ENCODE measurements around the gene ADM5.

Gene ADM5

GRCh38 chr19:49645592-49645991 lies 43.8 kb upstream of the ADM5 start:
- TF ChIP-seq CTCF (IDR thresholded peaks at IDR 0.05; ENCODE audit: low read depth, low read length, missing control alignments) = no peak
- DNase-seq (ENCODE audit: extremely low read depth, low read depth) = no peak
- H3K4me3 ChIP-seq (replicated peaks; ENCODE audit: low read depth, low read length) = no peak overlapping the region

GRCh38 chr19:49645995-49646394 lies 43.4 kb upstream of the ADM5 start:
- no peak for DNase-seq (ENCODE audit: extremely low read depth, low read depth)
- H3K4me3 ChIP-seq (replicated peaks; ENCODE audit: low read depth, low read length) = no peak overlapping the region
- TF ChIP-seq CTCF (IDR thresholded peaks at IDR 0.05; ENCODE audit: low read depth, low read length, missing control alignments) = no peak

GRCh38 chr19:49646586-49646985 lies 42.8 kb upstream of the ADM5 start:
- no peak for DNase-seq (ENCODE audit: extremely low read depth, low read depth)
- no peak for TF ChIP-seq CTCF (IDR thresholded peaks at IDR 0.05; ENCODE audit: low read depth, low read length, missing control alignments)
- H3K4me3 ChIP-seq (replicated peaks; ENCODE audit: low read depth, low read length) = no peak overlapping the region

DNA sequence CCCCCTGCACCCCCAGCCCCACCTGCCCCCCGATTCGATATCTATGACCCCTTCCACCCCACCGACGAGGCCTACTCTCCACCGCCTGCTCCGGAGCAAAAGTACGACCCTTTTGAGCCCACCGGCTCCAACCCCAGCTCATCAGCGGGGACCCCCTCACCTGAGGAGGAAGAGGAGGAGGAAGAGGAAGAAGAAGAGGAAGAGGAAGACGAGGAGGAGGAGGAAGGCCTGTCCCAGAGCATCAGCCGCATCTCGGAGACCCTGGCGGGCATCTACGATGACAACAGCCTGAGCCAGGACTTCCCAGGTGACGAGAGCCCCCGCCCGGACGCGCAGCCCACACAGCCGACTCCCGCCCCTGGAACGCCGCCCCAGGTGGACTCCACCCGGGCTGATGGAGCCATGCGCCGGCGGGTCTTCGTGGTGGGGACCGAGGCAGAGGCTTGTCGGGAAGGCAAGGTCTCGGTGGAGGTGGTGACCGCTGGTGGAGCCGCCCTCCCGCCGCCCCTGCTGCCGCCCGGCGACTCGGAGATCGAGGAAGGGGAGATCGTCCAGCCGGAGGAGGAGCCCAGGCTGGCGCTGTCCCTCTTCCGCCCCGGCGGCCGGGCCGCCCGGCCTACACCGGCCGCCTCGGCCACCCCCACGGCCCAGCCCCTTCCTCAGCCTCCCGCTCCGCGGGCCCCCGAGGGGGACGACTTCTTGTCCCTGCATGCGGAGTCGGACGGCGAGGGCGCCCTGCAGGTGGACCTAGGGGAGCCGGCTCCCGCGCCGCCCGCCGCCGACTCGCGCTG lies 38.2 kb upstream of the ADM5 start:
- DNase-seq (ENCODE audit: extremely low read depth, low read depth) = no peak
- no peak overlapping the region for H3K4me3 ChIP-seq (replicated peaks; ENCODE audit: low read depth, low read length)
- TF ChIP-seq CTCF (IDR thresholded peaks at IDR 0.05; ENCODE audit: low read depth, low read length, missing control alignments) = no peak

GRCh38 chr19:49651820-49652550 lies 37.4 kb upstream of the ADM5 start:
- DNase-seq (ENCODE audit: extremely low read depth, low read depth) = no peak
- no peak for TF ChIP-seq CTCF (IDR thresholded peaks at IDR 0.05; ENCODE audit: low read depth, low read length, missing control alignments)
- H3K4me3 ChIP-seq (replicated peaks; ENCODE audit: low read depth, low read length) = no peak overlapping the region

DNA sequence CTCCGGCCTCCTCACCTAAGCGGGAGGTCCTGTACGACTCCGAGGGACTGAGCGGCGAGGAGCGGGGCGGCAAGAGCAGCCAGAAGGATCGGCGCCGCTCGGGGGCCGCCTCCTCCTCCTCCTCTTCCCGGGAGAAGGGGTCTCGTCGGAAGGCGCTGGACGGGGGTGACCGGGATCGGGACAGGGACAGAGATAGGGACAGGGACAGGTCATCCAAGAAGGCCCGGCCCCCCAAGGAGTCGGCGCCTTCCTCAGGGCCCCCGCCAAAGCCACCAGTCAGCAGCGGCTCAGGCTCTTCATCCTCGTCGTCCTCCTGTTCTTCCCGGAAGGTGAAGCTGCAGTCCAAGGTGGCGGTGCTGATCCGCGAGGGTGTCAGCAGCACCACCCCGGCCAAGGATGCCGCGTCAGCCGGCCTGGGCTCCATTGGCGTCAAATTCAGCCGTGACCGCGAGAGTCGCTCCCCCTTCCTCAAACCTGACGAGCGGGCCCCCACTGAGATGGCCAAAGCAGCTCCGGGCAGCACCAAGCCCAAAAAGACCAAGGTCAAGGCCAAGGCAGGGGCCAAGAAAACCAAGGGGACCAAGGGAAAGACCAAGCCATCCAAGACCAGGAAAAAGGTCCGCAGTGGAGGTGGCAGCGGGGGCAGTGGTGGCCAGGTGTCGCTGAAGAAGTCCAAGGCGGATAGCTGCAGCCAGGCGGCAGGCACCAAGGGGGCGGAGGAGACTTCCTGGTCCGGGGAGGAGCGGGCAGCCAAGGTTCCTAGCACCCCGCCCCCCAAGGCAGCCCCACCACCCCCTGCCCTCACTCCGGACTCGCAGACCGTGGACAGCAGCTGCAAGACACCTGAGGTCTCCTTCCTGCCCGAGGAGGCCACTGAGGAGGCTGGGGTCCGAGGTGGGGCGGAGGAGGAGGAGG lies 36.6 kb upstream of the ADM5 start:
- H3K4me3 ChIP-seq (replicated peaks; ENCODE audit: low read depth, low read length) = no peak overlapping the region
- TF ChIP-seq CTCF (IDR thresholded peaks at IDR 0.05; ENCODE audit: low read depth, low read length, missing control alignments) = no peak
- DNase-seq (ENCODE audit: extremely low read depth, low read depth) = no peak

Measured in HFF-Myc (cell line).